ENCODE measurements around the gene CNTNAP2. TPM values are rescaled to one million over a fixed set of nuclear protein-coding genes. Genes with fewer than 3 reads are reported as not detected.

Gene CNTNAP2
- total RNA-seq, 1 experiment from 2014 or later, result 64.5 TPM

- DNase-seq, result no peak
- H3K4me1 Mint-ChIP-seq, result no peaks in the 10 kb centered on the region
- no peaks in the 10 kb centered on the region for H3K27me3 ChIP-seq (ENCODE audit: insufficient read depth, low read length)
Measured at GRCh38 chr7:147498081-147498480, 1381.5 kb downstream of the CNTNAP2 start.

More at GRCh38 chr7:147498081-147498480, 1381.5 kb downstream of the CNTNAP2 start:
- Histone ChIP-seq H4K20me1 (ENCODE audit: control insufficient read depth, insufficient read depth, insufficient read length) (no peaks in the 10 kb centered on the region), H3K56ac (ENCODE audit: insufficient read length, low read depth, low read length) (no peak overlapping the region), H3K18ac (ENCODE audit: insufficient read length, low read depth, low read length) (no peak overlapping the region), H2BK20ac (ENCODE audit: low read depth, low read length, poor library complexity, severe bottlenecking) (no peak overlapping the region), H3T11ph (ENCODE audit: low read length) (no peak overlapping the region), H4K8ac (replicated peaks; ENCODE audit: insufficient read length, low read depth, low read length) (no peak overlapping the region), H2BK5ac (ENCODE audit: insufficient read length, low read length) (no peak overlapping the region), H2BK12ac (ENCODE audit: insufficient read length, low read depth, low read length) (no peak overlapping the region), H3K4me2 (ENCODE audit: insufficient read depth, insufficient read length, low read length) (no peak overlapping the region), H2AK5ac (ENCODE audit: insufficient read length, low read length) (no peak overlapping the region), H3K27ac (ENCODE audit: insufficient read length, low read depth, low read length) (no peak overlapping the region), H3K9me3 (ENCODE audit: control insufficient read depth, low read depth, low read length) (no peaks in the 10 kb centered on the region), H3K23ac (ENCODE audit: insufficient read length, low read depth, low read length) (no peak overlapping the region), H2BK120ac (ENCODE audit: low read depth, low read length, poor library complexity, severe bottlenecking) (no peak overlapping the region), H3K79me1 (ENCODE audit: insufficient read depth, low read depth, low read length, poor library complexity, severe bottlenecking) (no peaks in the 10 kb centered on the region), H2AFZ (ENCODE audit: low read length) (no peak overlapping the region), H3K23me2 (ENCODE audit: insufficient read length, low read depth, low read length, poor library complexity, severe bottlenecking) (no peaks in the 10 kb centered on the region), H4K91ac (ENCODE audit: insufficient read length, low read depth, low read length) (no peak overlapping the region), H3K4ac (ENCODE audit: low read depth, low read length) (no peak overlapping the region), H2BK15ac (ENCODE audit: low read depth, low read length) (no peak overlapping the region), H3K4me1 (ENCODE audit: insufficient read depth, low read length) (no peaks in the 10 kb centered on the region), H3K14ac (ENCODE audit: insufficient read depth, low read length) (no peak overlapping the region), H3K79me2 (ENCODE audit: insufficient read depth, low read length) (no peaks in the 10 kb centered on the region), H3K9ac (ENCODE audit: extremely low read depth, insufficient read length, low read length) (no peak overlapping the region), H4K5ac (ENCODE audit: insufficient read length, low read depth, low read length) (no peak overlapping the region)
- Mint-ChIP-seq H3K4me3 (no peak overlapping the region), H3K27me3 (ENCODE audit: low read depth) (no peaks in the 10 kb centered on the region), H3K9me3 (peaks cover 9 to 12% of the 10 kb centered on the region in 2 experiments; a peak in 4 of 5 replicates), H3K27ac (no peak overlapping the region), H3K36me3 (ENCODE audit: insufficient read depth in 1 of 3, low read depth in 3 of 3) (peaks cover 3 to 11% (median 3%) of the 10 kb centered on the region in 3 experiments; a peak in 4 of 7 replicates)
- no peak for TF ChIP-seq CTCF (conservative IDR thresholded peaks at IDR 0.05)
- no CpG with 5 or more reads among the region's 2 CpGs for WGBS (ENCODE audit: extremely low coverage, insufficient read length, low lambda C conversion rate)
